K562 (cell line): ENCODE measurements around the gene PCDHB16. TPM values are rescaled to one million over a fixed set of nuclear protein-coding genes. Genes with fewer than 3 reads are reported as not detected.
"Not testable (repeated sequence)": the region's sequence is repeated elsewhere in the genome, so short reads cannot be mapped to it uniquely, and the experiment has no call there.

Source experiments
- ATAC-seq: fragments of 200-7000 bp; cut with Tn5 transposase; 3 replicates; pipeline ENCODE4 v1.9.1; 2020; ENCODE audit warnings: moderate library complexity
- BruUV-seq: library from RNA; stranded (reverse); fragments of 400-500 nt; replicated peaks from 2 replicates; lab custom pipeline; 2021; lab: Mats Ljungman, UMichigan
- CTCF ChIA-PET: fragments of 300-600 bp; formaldehyde crosslinking; extraction: SDS; loops from one replicate; lab custom pipeline; 2021; ENCODE audit warnings: low intra/inter-chr PET ratio; lab: Yijun Ruan, JAX
- POLR2A ChIA-PET: fragments of 300-600, 350-650 bp; sonication (Branson Sonifier 250); formaldehyde crosslinking; extraction: SDS; loops from one replicate; lab custom pipeline; 2021; ENCODE audit warnings: antibody characterized with exemption, inconsistent platforms; lab: Yijun Ruan, JAX
- DNase-seq, 4 experiments: peaks; one replicate each; pipeline versions ENCODE4 v3.0.0 to v3.0.0-alpha.2; 2011 to 2018; ENCODE audit warnings: low spot score in 3 of 4, mixed read lengths in 3 of 4; ENCODE audit errors: extremely low read depth in 1 of 4
- FAIRE-seq: peaks from 2 replicates; lab custom pipeline; 2011; peaks lifted over from hg19 to GRCh38; lab: Jason Lieb, UNC
- H2AFZ ChIP-seq: 2 replicates; pipeline ENCODE4 v1.6.0; 2011; ENCODE audit warnings: low read depth, low read length, control low read depth, inconsistent platforms
- H3K27ac ChIP-seq: fragments of 200-600 bp; 3 replicates; pipeline ENCODE4 v1.8.0; 2011; ENCODE audit warnings: low read depth, mild to moderate bottlenecking, control low read depth, inconsistent platforms, low read length, moderate library complexity, mixed read lengths; ENCODE audit errors: extremely low read depth
- H3K27me3 ChIP-seq, 2 experiments: fragments of 300-600 bp in 1 of 2; 2 replicates in 1 of 2; 3 replicates in 1 of 2; pipeline versions ENCODE4 v1.6.0 to v1.8.0; 2011; ENCODE audit warnings: inconsistent platforms in 2 of 2, low read length in 2 of 2, mild to moderate bottlenecking in 1 of 2, mixed read lengths in 1 of 2, moderate library complexity in 1 of 2; ENCODE audit not compliant: control insufficient read depth in 2 of 2, insufficient read depth in 2 of 2
- H3K36me3 ChIP-seq: fragments of 300-600 bp; 3 replicates; pipeline ENCODE4 v1.8.0; 2011; ENCODE audit warnings: mild to moderate bottlenecking, low read length, inconsistent platforms; ENCODE audit not compliant: control insufficient read depth, insufficient read depth
- H3K4me1 ChIP-seq, 2 experiments: fragments of 200-600 bp in 1 of 2; replicated peaks in 1 of 2; 2 replicates in 1 of 2; 3 replicates in 1 of 2; pipeline versions ENCODE4 v1.5.1 to v1.8.0; 2011; ENCODE audit warnings: inconsistent platforms in 2 of 2, low read length in 2 of 2, mild to moderate bottlenecking in 1 of 2, mixed read lengths in 1 of 2, moderate library complexity in 1 of 2; ENCODE audit not compliant: control insufficient read depth in 2 of 2, insufficient read depth in 2 of 2
- H3K4me2 ChIP-seq: 2 replicates; pipeline ENCODE4 v1.6.1; 2011; ENCODE audit warnings: low read length, control low read depth, inconsistent platforms, mixed read lengths; ENCODE audit not compliant: insufficient read depth
- H3K4me3 ChIP-seq: fragments of 200-600 bp; sonication (generic), shearing (Covaris generic); 2 replicates; pipeline ENCODE4 v1.5.1; 2016; ENCODE audit warnings: control low read depth, inconsistent platforms
- H3K79me2 ChIP-seq: fragments of 200-600 bp; 3 replicates; pipeline ENCODE4 v1.8.0; 2011; ENCODE audit warnings: low read length, inconsistent platforms; ENCODE audit not compliant: control insufficient read depth, insufficient read depth
- H3K9ac ChIP-seq, 2 experiments: 2 replicates each; pipeline versions ENCODE4 v1.6.0 to v1.6.1; 2011; ENCODE audit warnings: low read depth in 2 of 2, low read length in 2 of 2, control low read depth in 1 of 2, inconsistent platforms in 1 of 2, mild to moderate bottlenecking in 1 of 2, mixed read lengths in 1 of 2; ENCODE audit not compliant: insufficient read depth in 1 of 2
- H3K9me1 ChIP-seq: one replicate; pipeline ENCODE4 v1.6.0; 2011; ENCODE audit warnings: inconsistent platforms, mild to moderate bottlenecking, low read length, moderate library complexity; ENCODE audit not compliant: control insufficient read depth, insufficient read depth
- H3K9me3 ChIP-seq: replicated peaks from 2 replicates; pipeline ENCODE4 v1.5.1; 2011; ENCODE audit warnings: low read depth, low read length, inconsistent platforms; ENCODE audit not compliant: control insufficient read depth, insufficient read depth
- H4K20me1 ChIP-seq: replicated peaks from 2 replicates; pipeline ENCODE4 v1.6.1; 2011; ENCODE audit warnings: low read length, inconsistent platforms, mixed read lengths; ENCODE audit not compliant: control insufficient read depth, insufficient read depth
- BRF1 ChIP-seq: IDR thresholded peaks from 3 replicates; pipeline ENCODE4 v1.6.1; 2011; ENCODE audit warnings: borderline replicate concordance, mild to moderate bottlenecking; ENCODE audit not compliant: insufficient read length; ENCODE audit errors: extremely low read depth
- RAD21 ChIP-seq, 2 experiments: fragments of 250-450 bp in 1 of 2; fragments of 450-650 bp in 1 of 2; sonication (Bioruptor Pico) in 1 of 2; formaldehyde crosslinking in 1 of 2; IDR thresholded peaks in 1 of 2; conservative IDR thresholded peaks in 1 of 2; 2 replicates each; pipeline versions ENCODE4 v1.4.0 to v1.8.0; 2020 to 2022; ENCODE audit warnings: mild to moderate bottlenecking in 2 of 2, moderate library complexity in 1 of 2
- WGBS: fragments of 100-300 bp; shearing (Covaris generic); methylation state at CpG from one replicate; pipeline ENCODE4 v1.1.6; 2016; ENCODE audit warnings: low coverage, mixed read lengths; ENCODE audit not compliant: insufficient coverage; ENCODE audit errors: missing lambda C conversion rate; 5-methylcytosine and 5-hydroxymethylcytosine counted together
- in situ Hi-C: fragments of 300-500 bp; cut with MboI; formaldehyde crosslinking; loops from 4 replicates; pipeline ENCODE4 v1.15.0; 2018; ENCODE audit warnings: inconsistent platforms, mixed read lengths
- intact Hi-C: fragments of 100-400 bp; cut with micrococcal nuclease; formaldehyde crosslinking; loops from 2 replicates; pipeline ENCODE4 v1.14.2; 2022
- polyA plus RNA-seq, 8 experiments: library from polyadenylated mRNA; depleted of rRNA in 4 of 8; stranded (reverse) in 5 of 8; unstranded in 3 of 8; fragments of >200 nt; fragmentation: Nextera tagmentation in 2 of 8; fragmentation: Illumina TruSeq in 1 of 8; extraction: Ambion mirVana in 2 of 8; extraction: Trizol in 1 of 8; gene quantifications; 2 replicates each; pipeline versions ENCODE4 v1.2.1 to v1.2.3, GENCODE V29; 2011 to 2014; ENCODE audit warnings: inconsistent platforms in 1 of 8, missing spikeins in 1 of 8
- total RNA-seq, 7 experiments: library from RNA; depleted of rRNA in 6 of 7; stranded (reverse); fragments of >200 nt in 6 of 7; fragmentation: Illumina TruSeq in 2 of 7; extraction: Trizol in 2 of 7; gene quantifications; 2 replicates each; pipeline versions ENCODE4 v1.2.1 to v1.2.3, GENCODE V29; 2011 to 2021; ENCODE audit warnings: low replicate concordance in 1 of 7
- TF ChIP-seq, protein P1 (sequence below), 3 experiments: IDR thresholded peaks in 2 of 3; conservative IDR thresholded peaks in 1 of 3; 2 replicates each; pipeline ENCODE4 v1.5.1; 2011 to 2012; ENCODE audit warnings: low read length in 3 of 3, mild to moderate bottlenecking in 3 of 3, control low read depth in 2 of 3, improper control_type of control experiment in 1 of 3, inconsistent platforms in 1 of 3, low read depth in 1 of 3, mixed read lengths in 1 of 3, moderate library complexity in 1 of 3; ENCODE audit not compliant: insufficient read depth in 2 of 3

PCDHB16 gene
- total and polyA plus RNA-seq, 9 of the 15 experiments (the other 6 are each of a cell fraction or from before 2014, with no cell fraction given) = not detected

DNA sequence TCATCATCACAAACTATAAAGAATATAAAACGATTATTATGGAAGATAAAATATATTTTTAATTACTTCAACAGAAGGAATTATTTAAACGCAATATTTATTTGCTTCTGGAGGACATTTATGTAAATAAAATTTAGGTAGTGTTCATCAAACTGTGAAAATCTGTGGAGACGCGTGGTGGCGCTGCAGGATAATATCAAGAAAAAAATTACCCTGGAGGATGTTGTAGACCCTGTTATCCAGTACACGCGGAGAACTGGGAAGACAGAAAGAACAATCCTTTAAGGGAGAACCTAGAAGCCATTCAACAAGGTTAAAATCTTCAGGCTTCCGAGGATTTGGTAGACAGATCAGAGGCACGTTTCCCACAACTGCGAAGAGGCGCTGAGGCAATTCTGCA, 26.3 kb downstream of the PCDHB16 start, which contains the start of gene PCDHB12:
TSS of gene PCDHB12 (plus strand) at position 242 of the 400 bp plus-strand sequence. CDS start 189 bp downstream, outside the sequence.
- intact Hi-C loops = no loop called here
- H3K9me3 ChIP-seq = no peaks in the 10 kb centered on the region
- H3K27me3 ChIP-seq = no peaks in the 10 kb centered on the region; a peak in 1 of 5 replicates
- no peaks in the 10 kb centered on the region for H4K20me1 ChIP-seq
- H2AFZ ChIP-seq = no peak within 1 kb of the TSS
- H3K4me3 ChIP-seq = no peak within 1 kb of the TSS
- ATAC-seq = no peak
- H3K4me1 ChIP-seq = no peaks in the 10 kb centered on the region
- no peak for FAIRE-seq
- H3K4me2 ChIP-seq = no peak within 1 kb of the TSS
- no peaks in the 10 kb centered on the region for H3K79me2 ChIP-seq
- no TSS peak for BruUV-seq
- H3K27ac ChIP-seq = no peak within 1 kb of the TSS
- no peaks in the 10 kb centered on the region for H3K9me1 ChIP-seq
- no peak within 1 kb of the TSS for H3K9ac ChIP-seq
- DNase-seq = peak in 2 of 4 experiments; percentile 7 to 8
- POLR2A ChIA-PET = no interaction called here
- WGBS = 0% methylated on average over 11 of the region's 11 CpGs
- no peaks in the 10 kb centered on the region for H3K36me3 ChIP-seq
- TF ChIP-seq, protein P1, sequence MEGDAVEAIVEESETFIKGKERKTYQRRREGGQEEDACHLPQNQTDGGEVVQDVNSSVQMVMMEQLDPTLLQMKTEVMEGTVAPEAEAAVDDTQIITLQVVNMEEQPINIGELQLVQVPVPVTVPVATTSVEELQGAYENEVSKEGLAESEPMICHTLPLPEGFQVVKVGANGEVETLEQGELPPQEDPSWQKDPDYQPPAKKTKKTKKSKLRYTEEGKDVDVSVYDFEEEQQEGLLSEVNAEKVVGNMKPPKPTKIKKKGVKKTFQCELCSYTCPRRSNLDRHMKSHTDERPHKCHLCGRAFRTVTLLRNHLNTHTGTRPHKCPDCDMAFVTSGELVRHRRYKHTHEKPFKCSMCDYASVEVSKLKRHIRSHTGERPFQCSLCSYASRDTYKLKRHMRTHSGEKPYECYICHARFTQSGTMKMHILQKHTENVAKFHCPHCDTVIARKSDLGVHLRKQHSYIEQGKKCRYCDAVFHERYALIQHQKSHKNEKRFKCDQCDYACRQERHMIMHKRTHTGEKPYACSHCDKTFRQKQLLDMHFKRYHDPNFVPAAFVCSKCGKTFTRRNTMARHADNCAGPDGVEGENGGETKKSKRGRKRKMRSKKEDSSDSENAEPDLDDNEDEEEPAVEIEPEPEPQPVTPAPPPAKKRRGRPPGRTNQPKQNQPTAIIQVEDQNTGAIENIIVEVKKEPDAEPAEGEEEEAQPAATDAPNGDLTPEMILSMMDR (IDR thresholded peaks at IDR 0.05 in 2 of 3, conservative IDR thresholded peaks at IDR 0.05 in 1 of 3; ENCODE audit: insufficient read depth in 2 of 3, low read depth in 1 of 3, low read length in 3 of 3) = peak; percentile 39 to 52 (median 43); a peak in 5 of 6 replicates
- TF ChIP-seq BRF1 = no peak
- TF ChIP-seq RAD21 (CRISPR knock-in tag; conservative IDR thresholded peaks at IDR 0.05 in 1 of 2, IDR thresholded peaks at IDR 0.05 in 1 of 2) = peak in 1 of 2 experiments; percentile 21; a peak in 1 of 4 replicates
- TF ChIP-seq, all 486 proteins: peak for 2
- in situ Hi-C loops = loop anchor here (25.0 kb wide), 1 partner anchor 929 kb away; no protein-coding TSS in a partner anchor
- CTCF ChIA-PET = no interaction called here

DNA sequence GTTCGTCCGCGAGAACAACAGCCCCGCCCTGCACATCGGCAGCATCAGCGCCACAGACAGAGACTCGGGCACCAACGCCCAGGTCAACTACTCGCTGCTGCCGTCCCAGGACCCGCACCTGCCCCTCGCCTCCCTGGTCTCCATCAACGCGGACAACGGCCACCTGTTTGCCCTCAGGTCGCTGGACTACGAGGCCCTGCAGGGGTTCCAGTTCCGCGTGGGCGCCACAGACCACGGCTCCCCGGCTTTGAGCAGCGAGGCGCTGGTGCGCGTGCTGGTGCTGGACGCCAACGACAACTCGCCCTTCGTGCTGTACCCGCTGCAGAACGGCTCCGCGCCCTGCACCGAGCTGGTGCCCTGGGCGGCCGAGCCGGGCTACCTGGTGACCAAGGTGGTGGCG, 28.1 kb downstream of the PCDHB16 start:
- H3K27me3 ChIP-seq, POLR2A ChIA-PET, H3K9me3 ChIP-seq, H4K20me1 ChIP-seq, H3K9me1 ChIP-seq, H3K79me2 ChIP-seq, H3K4me2 ChIP-seq, H3K27ac ChIP-seq, DNase-seq, FAIRE-seq, ATAC-seq, H2AFZ ChIP-seq, H3K4me3 ChIP-seq, H3K36me3 ChIP-seq, BruUV-seq, CTCF ChIA-PET, H3K9ac ChIP-seq, H3K4me1 ChIP-seq: not testable (repeated sequence)
- in situ Hi-C loops (loop anchor here (25.0 kb wide), 1 partner anchor 927 kb away; no protein-coding TSS in a partner anchor), intact Hi-C loops (loop anchor here (10.0 kb wide), 1 partner anchor 115 kb away; the partner anchor contains the start of gene TAF7)
- 11% methylated on average over 23 of the region's 39 CpGs for WGBS

DNA sequence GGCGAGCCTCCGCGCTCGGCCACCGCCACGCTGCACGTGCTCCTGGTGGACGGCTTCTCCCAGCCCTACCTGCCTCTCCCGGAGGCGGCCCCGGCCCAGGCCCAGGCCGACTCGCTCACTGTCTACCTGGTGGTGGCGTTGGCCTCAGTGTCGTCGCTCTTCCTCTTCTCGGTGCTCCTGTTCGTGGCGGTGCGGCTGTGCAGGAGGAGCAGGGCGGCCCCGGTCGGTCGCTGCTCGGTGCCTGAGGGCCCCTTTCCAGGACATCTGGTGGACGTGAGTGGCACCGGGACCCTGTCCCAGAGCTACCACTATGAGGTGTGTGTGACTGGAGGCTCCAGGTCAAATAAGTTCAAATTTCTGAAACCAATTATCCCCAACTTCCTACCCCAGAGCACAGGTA, 28.7 kb downstream of the PCDHB16 start:
- H3K27ac ChIP-seq, H3K9ac ChIP-seq, ATAC-seq, H3K4me2 ChIP-seq, FAIRE-seq, H3K9me3 ChIP-seq, H3K9me1 ChIP-seq, H4K20me1 ChIP-seq, POLR2A ChIA-PET, DNase-seq, BruUV-seq, H3K4me1 ChIP-seq, H3K27me3 ChIP-seq, H2AFZ ChIP-seq, H3K36me3 ChIP-seq, H3K79me2 ChIP-seq, H3K4me3 ChIP-seq: not testable (repeated sequence)
- CTCF ChIA-PET = interaction anchor here (0.6 to 1.1 kb wide), 2 partner anchors 113 to 314 kb away, joined by 4 to 6 read pairs; no protein-coding TSS in a partner anchor
- WGBS = 3% methylated on average over 13 of the region's 27 CpGs
- intact Hi-C loops = loop anchor here (10.0 kb wide), 1 partner anchor 114 kb away; the partner anchor contains the start of gene TAF7
- in situ Hi-C loops = loop anchor here (25.0 kb wide), 1 partner anchor 926 kb away; no protein-coding TSS in a partner anchor
